SU-DHL-6 (cell line): ENCODE measurements around the gene DYNLT1.

Experiments used
- CTCF ChIP-seq: fragments of 200-600 bp; sonication (generic); IDR thresholded peaks from one replicate; pipeline ENCODE4 v1.5.1; 2017; ENCODE audit warnings: antibody characterized with exemption, mild to moderate bottlenecking, low read length, moderate library complexity; ENCODE audit not compliant: insufficient read depth, poor library complexity, severe bottlenecking
- EZH2phosphoT487 ChIP-seq: fragments of 200-600 bp; sonication (generic), shearing (Covaris generic); conservative IDR thresholded peaks from 2 replicates; pipeline ENCODE4 v1.6.1; 2018; ENCODE audit warnings: mild to moderate bottlenecking, antibody characterized with exemption, low read length, moderate library complexity, mixed read lengths

- no peak for TF ChIP-seq CTCF
- no peak for TF ChIP-seq EZH2phosphoT487
These were observed 47.7 kb downstream of the DYNLT1 start for GRCh38 chr6:158596861-158597260.
